ENCODE data around the gene KDM6A. TPM values are rescaled to one million over a fixed set of nuclear protein-coding genes. Genes with fewer than 3 reads are reported as not detected.

The KDM6A gene
- total RNA-seq, 2 experiments from 2014 or later: 20.9 to 21.5 TPM

- POLR2A ChIA-PET: no interaction called here
- CTCF ChIA-PET: interaction anchor here (0.6 kb wide), 1 partner anchor 238 kb away, joined by 4 read pairs; no protein-coding TSS in a partner anchor
- intact Hi-C loops (cut with micrococcal nuclease): no loop called here
- Mint-ChIP-seq H3K4me1 (ENCODE audit: low read depth) (peaks cover 38% of the 10 kb centered on the region), H3K27me3 (no peaks in the 10 kb centered on the region), H3K4me3 (no peak overlapping the region), H3K36me3 (no peaks in the 10 kb centered on the region), H3K9me3 (no peaks in the 10 kb centered on the region), H3K27ac (no peak overlapping the region)
- no peak for DNase-seq
Observed at GRCh38 chrX:44953734-44954502, 80.9 kb downstream of the KDM6A start.

- no peaks in the 10 kb centered on the region for H3K27me3 Mint-ChIP-seq
- no peaks in the 10 kb centered on the region for H3K9me3 Mint-ChIP-seq
- H3K4me3 Mint-ChIP-seq: no peak overlapping the region
- CTCF ChIA-PET: interaction anchor here (0.6 kb wide), 1 partner anchor 239 kb away, joined by 4 read pairs; no protein-coding TSS in a partner anchor
- intact Hi-C loops (cut with micrococcal nuclease): no loop called here
- POLR2A ChIA-PET: no interaction called here
- peaks cover 42% of the 10 kb centered on the region for H3K4me1 Mint-ChIP-seq (ENCODE audit: low read depth)
- no peaks in the 10 kb centered on the region for H3K36me3 Mint-ChIP-seq
- DNase-seq: no peak
- H3K27ac Mint-ChIP-seq: peak overlapping the region; percentile 14
Observed at GRCh38 chrX:44954562-44954961, 81.6 kb downstream of the KDM6A start.

DNA sequence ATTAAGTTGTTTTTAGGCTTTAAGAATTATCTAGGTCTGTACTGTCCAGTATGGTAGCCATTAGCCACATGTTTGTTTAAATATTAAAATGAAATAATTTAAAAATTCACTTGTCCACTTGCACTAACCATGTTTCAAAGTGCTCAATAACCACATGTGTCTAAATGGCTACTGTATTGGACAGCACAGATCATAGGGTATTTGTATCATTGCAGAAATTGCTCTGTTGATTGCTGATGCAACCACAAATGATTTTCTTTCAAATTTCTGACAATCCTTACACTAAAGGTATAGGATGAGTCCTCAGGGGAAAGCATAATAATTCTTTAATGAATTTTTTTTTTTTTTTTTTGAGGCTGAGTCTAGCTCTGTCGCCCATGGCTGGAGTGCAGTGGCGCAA lies 84.9 kb downstream of the KDM6A start:
- no peak overlapping the region for H3K4me3 Mint-ChIP-seq
- H3K9me3 Mint-ChIP-seq: no peaks in the 10 kb centered on the region
- ChIA-PET POLR2A (no interaction called here), CTCF (no interaction called here)
- H3K27ac Mint-ChIP-seq: no peak overlapping the region
- intact Hi-C loops (cut with micrococcal nuclease): no loop called here
- H3K4me1 Mint-ChIP-seq (ENCODE audit: low read depth): peaks cover 52% of the 10 kb centered on the region
- DNase-seq: no peak
- H3K36me3 Mint-ChIP-seq: peaks cover 4% of the 10 kb centered on the region
- no peaks in the 10 kb centered on the region for H3K27me3 Mint-ChIP-seq

- H3K4me1 Mint-ChIP-seq (ENCODE audit: low read depth): peaks cover 53% of the 10 kb centered on the region
- intact Hi-C loops (cut with micrococcal nuclease): no loop called here
- no peaks in the 10 kb centered on the region for H3K9me3 Mint-ChIP-seq
- H3K27ac Mint-ChIP-seq: no peak overlapping the region
- H3K4me3 Mint-ChIP-seq: no peak overlapping the region
- peaks cover 6% of the 10 kb centered on the region for H3K36me3 Mint-ChIP-seq
- ChIA-PET CTCF (no interaction called here), POLR2A (no interaction called here)
- no peak for DNase-seq
- no peaks in the 10 kb centered on the region for H3K27me3 Mint-ChIP-seq
Observed at GRCh38 chrX:44958480-44958879, 85.5 kb downstream of the KDM6A start.

- ChIA-PET CTCF (no interaction called here), POLR2A (no interaction called here)
- intact Hi-C loops (cut with micrococcal nuclease): loop anchor here (5.0 kb wide), 1 partner anchor 110 kb away; no protein-coding TSS in a partner anchor
- Mint-ChIP-seq H3K27me3 (no peaks in the 10 kb centered on the region), H3K4me1 (ENCODE audit: low read depth) (peaks cover 47% of the 10 kb centered on the region), H3K36me3 (peaks cover 12% of the 10 kb centered on the region), H3K9me3 (no peaks in the 10 kb centered on the region), H3K27ac (no peak overlapping the region), H3K4me3 (no peak overlapping the region)
- DNase-seq: no peak
Observed at GRCh38 chrX:44961817-44962607, 89.0 kb downstream of the KDM6A start.

DNA sequence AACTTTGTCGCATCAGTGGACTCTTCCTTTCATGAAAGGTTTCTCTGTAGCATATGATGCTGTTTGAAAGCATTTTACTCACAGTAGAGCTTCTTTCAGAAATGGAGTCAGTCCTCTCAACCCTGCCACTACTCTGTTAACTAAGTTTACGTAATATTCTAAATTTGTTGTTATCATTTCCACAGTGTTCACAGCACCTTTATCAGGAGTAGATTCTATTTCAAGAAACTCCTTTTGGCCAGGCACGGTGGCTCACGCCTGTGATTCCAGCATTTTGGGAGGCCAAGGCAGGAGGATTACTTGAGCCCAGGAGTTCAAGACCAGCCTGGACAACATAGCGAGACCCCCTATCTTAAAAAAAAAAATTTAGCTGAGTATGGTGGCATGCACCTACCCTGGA lies 90.0 kb downstream of the KDM6A start:
- intact Hi-C loops (cut with micrococcal nuclease): loop anchor here (5.0 kb wide), 1 partner anchor 109 kb away; no protein-coding TSS in a partner anchor
- no peaks in the 10 kb centered on the region for H3K9me3 Mint-ChIP-seq
- H3K4me3 Mint-ChIP-seq: no peak overlapping the region
- no peak overlapping the region for H3K27ac Mint-ChIP-seq
- DNase-seq: no peak
- peaks cover 17% of the 10 kb centered on the region for H3K36me3 Mint-ChIP-seq
- ChIA-PET CTCF (no interaction called here), POLR2A (no interaction called here)
- peaks cover 56% of the 10 kb centered on the region for H3K4me1 Mint-ChIP-seq (ENCODE audit: low read depth)
- no peaks in the 10 kb centered on the region for H3K27me3 Mint-ChIP-seq

- H3K4me3 Mint-ChIP-seq: no peak overlapping the region
- peaks cover 29% of the 10 kb centered on the region for H3K4me1 Mint-ChIP-seq (ENCODE audit: low read depth)
- CTCF ChIA-PET: no interaction called here
- H3K27ac Mint-ChIP-seq: peak overlapping the region; percentile 5
- peaks cover 16% of the 10 kb centered on the region for H3K36me3 Mint-ChIP-seq
- no peak for DNase-seq
- H3K27me3 Mint-ChIP-seq: no peaks in the 10 kb centered on the region
- intact Hi-C loops (cut with micrococcal nuclease): no loop called here
- peaks cover under 1% of the 10 kb centered on the region for H3K9me3 Mint-ChIP-seq
- POLR2A ChIA-PET: no interaction called here
Observed at GRCh38 chrX:44967221-44967620, 94.2 kb downstream of the KDM6A start.

DNA sequence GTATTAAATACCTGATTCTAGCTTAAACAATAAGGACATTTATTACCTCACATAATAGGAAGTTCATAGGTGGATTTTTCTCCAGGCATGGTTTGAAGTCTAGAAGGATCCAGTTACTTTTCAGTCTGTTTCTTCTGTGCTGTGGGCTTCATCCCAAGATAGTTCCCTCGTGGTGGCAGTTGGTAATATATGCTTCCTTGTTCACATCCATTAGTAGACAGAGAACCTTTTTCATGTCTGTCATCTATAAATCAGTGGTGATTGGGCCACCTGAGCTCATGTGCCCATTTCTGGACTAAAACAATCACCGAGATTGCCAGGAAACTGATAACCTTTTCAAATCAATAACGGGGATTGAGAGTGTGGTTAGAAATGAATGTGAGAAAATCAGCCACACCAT lies 97.7 kb downstream of the KDM6A start:
- Mint-ChIP-seq H3K4me3 (no peak overlapping the region), H3K9me3 (peaks cover 7% of the 10 kb centered on the region), H3K36me3 (peaks cover 24% of the 10 kb centered on the region), H3K27me3 (no peaks in the 10 kb centered on the region), H3K27ac (no peak overlapping the region), H3K4me1 (ENCODE audit: low read depth) (peaks cover 30% of the 10 kb centered on the region)
- intact Hi-C loops (cut with micrococcal nuclease): no loop called here
- CTCF ChIA-PET: no interaction called here
- POLR2A ChIA-PET: no interaction called here
- no peak for DNase-seq

DNA sequence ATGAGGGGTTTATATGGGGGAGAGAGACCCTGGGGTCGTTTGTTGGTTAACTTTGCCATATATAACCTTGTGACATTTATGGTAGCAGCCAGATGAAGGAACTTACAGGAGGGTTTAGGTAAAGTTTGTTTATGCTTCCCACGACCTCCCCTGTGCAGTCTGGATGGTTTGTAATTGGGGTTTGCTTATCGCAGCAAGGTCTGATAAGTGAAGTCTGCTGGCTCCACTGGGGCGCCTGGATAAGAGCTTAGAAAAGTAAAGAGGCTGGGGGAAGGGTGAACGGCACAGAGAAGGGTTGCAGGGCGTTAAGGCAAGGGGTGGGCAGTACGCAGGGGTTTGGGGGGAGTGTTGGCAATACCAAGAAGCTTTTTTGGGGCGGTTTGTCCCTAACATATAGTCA lies 98.7 kb downstream of the KDM6A start:
- Mint-ChIP-seq H3K4me3 (no peak overlapping the region), H3K36me3 (peaks cover 26% of the 10 kb centered on the region), H3K4me1 (ENCODE audit: low read depth) (peaks cover 28% of the 10 kb centered on the region), H3K27me3 (no peaks in the 10 kb centered on the region), H3K9me3 (peaks cover 9% of the 10 kb centered on the region), H3K27ac (no peak overlapping the region)
- DNase-seq: no peak
- ChIA-PET CTCF (no interaction called here), POLR2A (no interaction called here)
- intact Hi-C loops (cut with micrococcal nuclease): no loop called here

DNA sequence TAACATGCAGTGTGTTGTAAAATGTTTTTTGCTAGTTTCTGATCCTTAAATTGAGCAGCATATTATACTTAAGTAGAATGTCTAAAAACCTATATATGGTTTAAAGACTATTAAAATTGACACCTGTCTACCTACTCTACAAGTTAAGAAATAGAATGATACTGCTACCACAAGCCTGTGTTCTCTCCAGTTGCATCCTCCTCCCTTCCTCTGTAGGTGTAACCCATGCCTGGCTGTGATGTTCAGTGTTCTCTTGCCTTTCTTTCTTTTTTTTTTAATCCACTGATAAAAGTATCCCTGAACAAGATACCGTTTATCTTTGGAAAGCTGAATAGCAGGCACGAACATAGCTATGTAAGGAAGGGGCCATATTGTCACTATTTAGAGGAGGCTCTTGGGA lies 99.1 kb downstream of the KDM6A start:
- no peak for DNase-seq
- H3K4me1 Mint-ChIP-seq (ENCODE audit: low read depth): peaks cover 25% of the 10 kb centered on the region
- CTCF ChIA-PET: no interaction called here
- intact Hi-C loops (cut with micrococcal nuclease): no loop called here
- H3K4me3 Mint-ChIP-seq: no peak overlapping the region
- POLR2A ChIA-PET: no interaction called here
- H3K27ac Mint-ChIP-seq: no peak overlapping the region
- H3K36me3 Mint-ChIP-seq: peaks cover 24% of the 10 kb centered on the region
- H3K27me3 Mint-ChIP-seq: no peaks in the 10 kb centered on the region
- peaks cover 9% of the 10 kb centered on the region for H3K9me3 Mint-ChIP-seq

DNA sequence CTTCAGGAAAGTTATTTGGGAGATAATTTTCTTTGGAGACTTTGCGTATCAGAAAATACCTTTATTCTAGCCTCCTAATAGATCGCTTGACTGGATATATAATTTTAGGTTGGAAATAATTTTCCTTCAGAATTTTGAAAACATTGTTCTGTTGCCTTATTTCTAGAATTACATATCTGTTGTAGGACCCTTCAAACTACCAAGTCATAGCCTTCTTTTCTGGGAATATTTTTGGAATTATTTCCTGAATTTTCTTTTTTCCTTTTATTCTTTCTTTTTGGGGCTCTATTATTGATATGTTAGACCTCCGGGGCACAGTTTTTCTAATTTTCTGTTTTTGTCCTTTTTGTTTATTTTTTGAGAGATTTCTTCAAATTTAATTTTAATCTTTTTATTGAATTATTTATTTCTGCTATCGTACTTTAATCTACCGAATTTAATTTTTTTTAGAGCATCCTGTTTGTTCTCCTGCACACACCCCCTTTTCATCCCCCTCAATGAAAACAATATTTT lies 100.5 kb downstream of the KDM6A start:
- Mint-ChIP-seq H3K27ac (no peak overlapping the region), H3K9me3 (peaks cover 9% of the 10 kb centered on the region), H3K27me3 (no peaks in the 10 kb centered on the region), H3K4me1 (ENCODE audit: low read depth) (peaks cover 19% of the 10 kb centered on the region), H3K4me3 (no peak overlapping the region), H3K36me3 (peaks cover 19% of the 10 kb centered on the region)
- ChIA-PET POLR2A (no interaction called here), CTCF (no interaction called here)
- DNase-seq: no peak
- intact Hi-C loops (cut with micrococcal nuclease): no loop called here

DNA sequence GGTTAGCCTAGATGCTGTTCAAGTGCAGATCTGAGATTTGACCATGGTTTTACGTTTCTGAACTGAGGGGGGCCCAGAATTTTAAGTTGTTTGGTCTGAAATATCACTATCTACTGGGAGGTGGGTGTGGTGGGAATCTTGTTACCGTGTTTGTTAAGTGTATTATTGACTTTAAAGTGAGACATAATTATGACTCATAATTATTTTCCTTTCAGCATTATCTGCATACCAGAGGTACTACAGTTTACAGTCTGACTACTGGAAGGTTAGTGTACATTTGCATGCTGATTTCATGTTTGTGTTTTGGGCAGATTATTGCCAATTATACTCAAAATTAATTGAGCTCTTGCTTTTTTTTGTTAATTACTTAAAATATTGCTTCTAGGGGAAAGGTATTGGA lies 101.5 kb downstream of the KDM6A start:
- no peak for DNase-seq
- Mint-ChIP-seq H3K9me3 (peaks cover 9% of the 10 kb centered on the region), H3K4me3 (no peak overlapping the region), H3K36me3 (peaks cover 22% of the 10 kb centered on the region), H3K4me1 (ENCODE audit: low read depth) (peaks cover 25% of the 10 kb centered on the region), H3K27ac (peak overlapping the region; percentile 25), H3K27me3 (no peaks in the 10 kb centered on the region)
- ChIA-PET CTCF (no interaction called here), POLR2A (no interaction called here)
- intact Hi-C loops (cut with micrococcal nuclease): no loop called here
